ENCODE data around the gene EXOC3.

Gene EXOC3

DNA sequence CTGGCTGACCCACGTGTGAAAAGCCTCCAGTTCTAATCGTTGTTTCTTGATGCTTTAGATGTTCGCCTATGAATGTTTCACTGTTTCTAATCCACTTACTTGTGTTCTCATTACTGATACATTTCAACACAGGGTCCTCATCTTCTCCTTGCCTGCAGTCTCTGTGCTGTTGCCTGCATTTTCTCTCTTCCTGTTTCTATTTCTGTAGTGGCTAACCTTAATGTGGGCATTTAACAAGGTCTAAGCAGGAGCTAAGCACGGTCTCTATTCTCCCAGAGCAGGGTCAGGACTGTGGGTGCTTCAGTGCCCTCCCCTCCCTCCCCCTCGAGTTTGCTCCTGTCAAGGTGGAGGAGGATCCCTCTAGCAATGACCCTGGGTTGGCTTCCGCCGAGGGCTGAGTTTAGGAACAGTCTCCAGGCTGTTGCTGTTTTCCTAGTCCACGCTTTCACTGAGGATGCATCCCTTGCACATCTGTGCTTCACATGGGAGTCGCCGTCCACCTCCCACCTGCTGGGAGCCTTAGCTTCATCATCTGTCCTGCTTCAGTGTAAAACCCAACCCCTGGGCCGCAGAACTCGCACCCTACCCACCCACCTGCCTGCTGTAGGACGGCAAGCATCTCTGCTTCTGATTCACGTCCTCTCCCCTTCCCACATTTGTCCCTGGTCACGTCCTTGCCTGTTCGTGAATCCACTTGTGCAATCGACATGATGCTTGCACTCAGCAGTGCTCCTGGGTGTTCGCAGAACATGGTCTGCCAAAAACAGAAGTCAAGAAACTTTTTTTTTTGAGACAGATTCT, 2.4 kb upstream of the EXOC3 start:
- peak overlapping the region; percentile 72 for H3K27ac ChIP-seq (replicated peaks)
- TF ChIP-seq SPI1 (IDR thresholded peaks at IDR 0.05; ENCODE audit: borderline replicate concordance, low read depth), result peak; percentile 74; the same call in 1 of the 2 replicates
- TF ChIP-seq POLR2AphosphoS5 (IDR thresholded peaks at IDR 0.05; ENCODE audit: low read depth), result peak; percentile 63
- TF ChIP-seq, protein P1, sequence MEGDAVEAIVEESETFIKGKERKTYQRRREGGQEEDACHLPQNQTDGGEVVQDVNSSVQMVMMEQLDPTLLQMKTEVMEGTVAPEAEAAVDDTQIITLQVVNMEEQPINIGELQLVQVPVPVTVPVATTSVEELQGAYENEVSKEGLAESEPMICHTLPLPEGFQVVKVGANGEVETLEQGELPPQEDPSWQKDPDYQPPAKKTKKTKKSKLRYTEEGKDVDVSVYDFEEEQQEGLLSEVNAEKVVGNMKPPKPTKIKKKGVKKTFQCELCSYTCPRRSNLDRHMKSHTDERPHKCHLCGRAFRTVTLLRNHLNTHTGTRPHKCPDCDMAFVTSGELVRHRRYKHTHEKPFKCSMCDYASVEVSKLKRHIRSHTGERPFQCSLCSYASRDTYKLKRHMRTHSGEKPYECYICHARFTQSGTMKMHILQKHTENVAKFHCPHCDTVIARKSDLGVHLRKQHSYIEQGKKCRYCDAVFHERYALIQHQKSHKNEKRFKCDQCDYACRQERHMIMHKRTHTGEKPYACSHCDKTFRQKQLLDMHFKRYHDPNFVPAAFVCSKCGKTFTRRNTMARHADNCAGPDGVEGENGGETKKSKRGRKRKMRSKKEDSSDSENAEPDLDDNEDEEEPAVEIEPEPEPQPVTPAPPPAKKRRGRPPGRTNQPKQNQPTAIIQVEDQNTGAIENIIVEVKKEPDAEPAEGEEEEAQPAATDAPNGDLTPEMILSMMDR (IDR thresholded peaks at IDR 0.05; ENCODE audit: insufficient read depth, low read length), result no peak
- DNase-seq (ENCODE audit: low read depth in 1 of 2, low spot score in 1 of 2), result peak in 1 of 2 experiments; percentile 78
- H3K27me3 ChIP-seq (ENCODE audit: insufficient read depth, poor library complexity, severe bottlenecking), result no peaks in the 10 kb centered on the region
- no peak overlapping the region for H3K4me3 ChIP-seq (replicated peaks; ENCODE audit: insufficient read depth, low read length)

DNA sequence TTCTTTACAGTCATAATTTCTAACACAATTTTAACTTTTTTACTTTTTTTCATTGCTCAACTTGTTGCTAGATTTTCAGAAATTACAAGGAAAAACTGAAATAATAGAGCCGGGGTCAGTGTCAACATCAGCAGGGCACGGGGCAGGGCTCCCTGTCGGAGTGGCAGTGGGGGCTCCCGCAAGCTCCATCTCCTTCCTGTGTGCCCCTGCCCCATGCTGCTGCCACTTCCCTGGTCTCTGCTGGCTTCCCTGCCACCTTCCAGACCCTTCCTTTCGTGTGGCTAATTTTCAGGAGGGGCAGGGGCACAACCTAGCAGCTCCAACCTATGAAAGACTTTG, 1.0 kb upstream of the EXOC3 start:
- no peaks in the 10 kb centered on the region for H3K27me3 ChIP-seq (ENCODE audit: insufficient read depth, poor library complexity, severe bottlenecking)
- DNase-seq (ENCODE audit: low read depth in 1 of 2, low spot score in 1 of 2), result no peak
- no peak for TF ChIP-seq SPI1 (IDR thresholded peaks at IDR 0.05; ENCODE audit: borderline replicate concordance, low read depth)
- H3K4me3 ChIP-seq (replicated peaks; ENCODE audit: insufficient read depth, low read length), result peak overlapping the region; percentile 99; the same call in 1 of the 2 replicates
- peak overlapping the region; percentile 95 for H3K27ac ChIP-seq (replicated peaks)

DNA sequence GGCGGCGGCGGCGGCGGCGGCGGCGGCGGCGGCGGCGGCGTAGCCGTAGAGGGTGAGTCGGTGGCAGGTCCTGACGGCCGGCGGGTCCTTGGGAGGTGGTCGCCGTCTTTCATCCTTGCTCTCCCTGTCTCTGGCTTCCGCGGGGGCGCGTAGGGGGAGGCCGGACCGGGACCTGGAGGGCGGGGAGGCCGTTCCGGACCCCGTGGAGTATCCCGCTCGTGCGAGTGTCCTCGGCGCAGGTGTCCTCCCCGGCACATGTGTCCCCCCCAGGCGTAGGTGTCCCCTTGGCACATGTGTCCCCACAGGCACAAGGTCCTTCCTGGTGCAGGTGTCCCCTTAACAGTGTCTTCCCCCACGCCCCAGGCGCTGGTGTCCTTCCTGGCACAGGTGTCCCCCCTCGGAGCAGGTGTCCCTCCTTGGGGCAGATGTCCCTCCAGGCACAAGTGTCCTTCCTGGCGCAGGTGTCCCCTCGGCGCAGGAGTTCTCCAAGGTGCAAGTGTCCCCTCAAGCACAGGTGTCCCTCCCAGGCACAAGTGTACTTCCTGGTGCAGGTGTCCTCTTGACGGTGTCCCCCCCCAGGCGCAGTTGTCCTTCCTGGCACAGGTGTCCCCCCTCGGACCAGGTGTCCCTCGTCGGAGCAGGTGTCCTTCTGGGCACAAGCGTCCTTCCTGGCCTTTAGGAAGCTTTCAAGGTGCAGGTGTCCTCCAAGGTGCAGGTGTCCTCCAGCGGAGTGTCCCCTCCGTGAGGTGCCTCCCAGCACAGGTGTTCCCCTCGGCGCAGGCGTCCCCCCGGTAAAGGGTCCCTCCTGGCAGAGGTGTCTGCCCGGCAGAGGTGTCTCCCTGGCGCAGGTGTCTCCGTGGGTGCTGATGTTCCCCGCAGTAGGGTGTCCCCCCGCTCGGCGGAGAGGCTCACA, 519 bp downstream of the EXOC3 start:
- no peaks in the 10 kb centered on the region for H3K27me3 ChIP-seq (ENCODE audit: insufficient read depth, poor library complexity, severe bottlenecking)
- peak; percentile 32 to 66 for DNase-seq (ENCODE audit: low read depth in 1 of 2, low spot score in 1 of 2)
- TF ChIP-seq SPI1 (IDR thresholded peaks at IDR 0.05; ENCODE audit: borderline replicate concordance, low read depth), result no peak
- TF ChIP-seq POLR2AphosphoS5 (IDR thresholded peaks at IDR 0.05; ENCODE audit: low read depth), result peak; percentile 23; the same call in 1 of the 2 replicates
- peak; percentile 52; the same call in 1 of the 2 replicates for TF ChIP-seq GABPA (IDR thresholded peaks at IDR 0.05; ENCODE audit: low read depth)
- TF ChIP-seq, protein P2, sequence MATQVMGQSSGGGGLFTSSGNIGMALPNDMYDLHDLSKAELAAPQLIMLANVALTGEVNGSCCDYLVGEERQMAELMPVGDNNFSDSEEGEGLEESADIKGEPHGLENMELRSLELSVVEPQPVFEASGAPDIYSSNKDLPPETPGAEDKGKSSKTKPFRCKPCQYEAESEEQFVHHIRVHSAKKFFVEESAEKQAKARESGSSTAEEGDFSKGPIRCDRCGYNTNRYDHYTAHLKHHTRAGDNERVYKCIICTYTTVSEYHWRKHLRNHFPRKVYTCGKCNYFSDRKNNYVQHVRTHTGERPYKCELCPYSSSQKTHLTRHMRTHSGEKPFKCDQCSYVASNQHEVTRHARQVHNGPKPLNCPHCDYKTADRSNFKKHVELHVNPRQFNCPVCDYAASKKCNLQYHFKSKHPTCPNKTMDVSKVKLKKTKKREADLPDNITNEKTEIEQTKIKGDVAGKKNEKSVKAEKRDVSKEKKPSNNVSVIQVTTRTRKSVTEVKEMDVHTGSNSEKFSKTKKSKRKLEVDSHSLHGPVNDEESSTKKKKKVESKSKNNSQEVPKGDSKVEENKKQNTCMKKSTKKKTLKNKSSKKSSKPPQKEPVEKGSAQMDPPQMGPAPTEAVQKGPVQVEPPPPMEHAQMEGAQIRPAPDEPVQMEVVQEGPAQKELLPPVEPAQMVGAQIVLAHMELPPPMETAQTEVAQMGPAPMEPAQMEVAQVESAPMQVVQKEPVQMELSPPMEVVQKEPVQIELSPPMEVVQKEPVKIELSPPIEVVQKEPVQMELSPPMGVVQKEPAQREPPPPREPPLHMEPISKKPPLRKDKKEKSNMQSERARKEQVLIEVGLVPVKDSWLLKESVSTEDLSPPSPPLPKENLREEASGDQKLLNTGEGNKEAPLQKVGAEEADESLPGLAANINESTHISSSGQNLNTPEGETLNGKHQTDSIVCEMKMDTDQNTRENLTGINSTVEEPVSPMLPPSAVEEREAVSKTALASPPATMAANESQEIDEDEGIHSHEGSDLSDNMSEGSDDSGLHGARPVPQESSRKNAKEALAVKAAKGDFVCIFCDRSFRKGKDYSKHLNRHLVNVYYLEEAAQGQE (IDR thresholded peaks at IDR 0.05; ENCODE audit: insufficient replicate concordance, low read depth), result no peak
- TF ChIP-seq, protein P1 (IDR thresholded peaks at IDR 0.05; ENCODE audit: insufficient read depth, low read length), result no peak
- H3K27ac ChIP-seq (replicated peaks), result peak overlapping the region; percentile 95
- peak overlapping the region; percentile 99 for H3K4me3 ChIP-seq (replicated peaks; ENCODE audit: insufficient read depth, low read length)

DNA sequence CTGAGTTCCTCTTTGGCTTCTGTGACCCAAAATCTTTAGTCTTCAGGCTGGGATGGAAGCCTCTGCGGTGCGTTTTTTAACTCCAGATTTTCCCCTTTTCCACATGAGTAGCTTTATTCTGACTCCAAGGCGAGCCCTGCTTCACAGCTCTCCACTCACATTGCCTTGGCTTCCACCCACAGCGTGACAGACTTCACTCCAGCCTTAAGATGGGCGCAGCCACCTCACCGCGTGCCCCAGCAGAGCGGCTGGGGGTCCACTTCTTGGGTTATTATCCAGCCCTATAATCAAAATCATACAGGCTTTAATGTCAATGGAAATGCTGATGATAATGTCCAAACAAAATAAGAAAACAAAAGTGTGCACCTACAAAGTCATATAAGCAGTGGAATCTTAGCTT, 1.2 kb downstream of the EXOC3 start:
- Histone ChIP-seq H3K27ac (replicated peaks) (peak overlapping the region; percentile 95), H3K4me3 (replicated peaks; ENCODE audit: insufficient read depth, low read length) (peak overlapping the region; percentile 99)
- TF ChIP-seq SPI1 (IDR thresholded peaks at IDR 0.05; ENCODE audit: borderline replicate concordance, low read depth) (peak; percentile 41; the same call in 1 of the 2 replicates), POLR2AphosphoS5 (IDR thresholded peaks at IDR 0.05; ENCODE audit: low read depth) (no peak)

DNA sequence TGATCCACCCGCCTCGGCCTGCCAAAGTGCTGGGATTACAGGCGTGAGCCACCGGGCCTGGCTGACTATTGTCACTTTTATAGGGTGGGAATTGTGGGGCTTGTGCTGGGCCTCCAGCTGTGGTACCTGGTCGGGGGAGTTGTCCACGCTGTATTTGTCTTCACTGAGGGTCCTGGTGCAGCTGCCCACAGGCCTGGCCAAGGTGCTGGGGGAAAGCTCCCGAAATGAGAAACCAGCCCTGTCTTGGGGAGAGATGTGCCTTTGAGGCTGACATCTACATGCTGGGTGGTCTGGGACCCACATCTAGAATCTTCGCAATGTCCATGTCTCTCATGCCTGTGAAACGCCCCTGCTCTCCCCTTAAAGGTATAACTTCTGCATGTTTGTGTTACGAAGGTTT, 2.6 kb downstream of the EXOC3 start:
- Histone ChIP-seq H3K4me3 (replicated peaks; ENCODE audit: insufficient read depth, low read length) (no peak overlapping the region; the same call in 1 of the 2 replicates), H3K27ac (replicated peaks) (peak overlapping the region; percentile 29; the same call in 1 of the 2 replicates), H3K27me3 (ENCODE audit: insufficient read depth, poor library complexity, severe bottlenecking) (no peaks in the 10 kb centered on the region)
- TF ChIP-seq, protein P1 (IDR thresholded peaks at IDR 0.05; ENCODE audit: insufficient read depth, low read length), result no peak
- TF ChIP-seq SPI1 (IDR thresholded peaks at IDR 0.05; ENCODE audit: borderline replicate concordance, low read depth) (0 out of 2 replicates have a peak, but pooled peaks have one; percentile 33), POLR2AphosphoS5 (IDR thresholded peaks at IDR 0.05; ENCODE audit: low read depth) (no peak)
- DNase-seq (ENCODE audit: low read depth in 1 of 2, low spot score in 1 of 2), result no peak

More for the DNA sequence above, 1.2 kb downstream of the EXOC3 start:
- no peaks in the 10 kb centered on the region for H3K27me3 ChIP-seq (ENCODE audit: insufficient read depth, poor library complexity, severe bottlenecking)
- DNase-seq (ENCODE audit: low read depth in 1 of 2, low spot score in 1 of 2), result no peak

All from HL-60 (cell line).